M059J (cell line): ENCODE data around the gene NAPA. TPM values are rescaled to one million over a fixed set of nuclear protein-coding genes. Genes with fewer than 3 reads are reported as not detected.

Experiments
- DNase-seq: peaks from one replicate; pipeline ENCODE4 v3.0.0-alpha.2; 2012; ENCODE audit warnings: low read depth
- total RNA-seq: library from RNA; depleted of rRNA; stranded (reverse); fragments of >200 nt; shearing (Covaris generic); gene quantifications from 2 replicates; pipeline ENCODE4 v1.2.3, GENCODE V29; 2014; rRNA removed

Gene NAPA
- total RNA-seq, 1 experiment from 2014 or later, result 211 TPM

DNA sequence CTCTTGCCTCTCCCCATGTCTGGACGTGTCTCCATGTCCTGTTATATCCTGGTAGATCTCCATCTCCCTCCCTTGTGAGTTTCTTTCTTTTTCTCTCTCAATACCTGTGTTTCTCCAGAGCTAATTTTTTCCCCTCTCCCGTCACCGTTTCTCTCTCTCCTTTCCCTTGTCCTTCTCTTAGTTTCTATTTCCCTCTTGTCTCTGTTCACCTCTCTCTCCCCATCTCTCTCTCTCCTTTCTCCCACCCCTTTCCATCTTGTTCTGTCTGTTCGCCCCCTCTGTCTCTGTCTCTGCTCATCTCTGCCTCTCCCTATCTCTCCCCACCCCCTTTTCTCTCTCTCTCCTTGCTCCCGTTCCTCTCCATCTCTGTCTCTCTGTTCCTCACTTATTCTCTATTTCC, 56.2 kb downstream of the NAPA start:
- no peak for DNase-seq

DNA sequence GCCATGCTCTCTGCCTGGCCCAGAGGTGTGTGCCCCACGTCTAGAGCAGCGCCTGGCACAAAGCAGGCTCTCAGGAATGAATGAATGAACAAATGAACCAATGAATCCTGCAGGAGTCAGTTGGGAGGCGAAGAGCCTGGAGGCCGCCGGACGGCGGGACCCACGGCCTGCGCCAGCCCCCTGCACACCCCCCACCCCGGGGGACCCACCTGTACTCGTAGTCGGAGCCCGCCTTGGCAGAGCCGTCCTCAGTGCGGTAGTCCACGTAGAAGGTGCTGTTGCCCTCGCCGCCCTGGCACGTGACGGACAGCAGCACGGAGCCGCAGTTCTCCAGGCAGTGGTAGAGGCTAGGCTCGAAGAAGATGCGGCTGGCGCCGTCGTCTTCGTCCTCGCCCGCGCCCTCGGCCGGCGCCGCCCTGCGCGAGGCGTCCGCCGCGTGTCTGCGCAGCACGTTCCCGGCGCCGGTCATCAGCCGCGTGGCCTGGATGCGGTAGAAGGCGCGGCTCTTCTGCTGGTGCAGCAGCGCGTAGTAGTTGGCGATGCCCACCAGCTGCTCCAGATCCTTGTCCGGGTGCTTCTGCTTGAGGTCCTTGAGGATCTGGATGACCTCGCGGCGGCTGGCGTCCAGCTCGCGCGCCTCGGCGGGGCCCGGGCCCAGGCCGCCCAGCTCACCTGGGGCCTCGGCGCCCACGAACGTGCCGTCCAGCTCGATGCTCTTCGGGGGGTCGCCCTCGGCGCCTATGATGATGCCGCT, 58.0 kb downstream of the NAPA start:
- no peak for DNase-seq

DNA sequence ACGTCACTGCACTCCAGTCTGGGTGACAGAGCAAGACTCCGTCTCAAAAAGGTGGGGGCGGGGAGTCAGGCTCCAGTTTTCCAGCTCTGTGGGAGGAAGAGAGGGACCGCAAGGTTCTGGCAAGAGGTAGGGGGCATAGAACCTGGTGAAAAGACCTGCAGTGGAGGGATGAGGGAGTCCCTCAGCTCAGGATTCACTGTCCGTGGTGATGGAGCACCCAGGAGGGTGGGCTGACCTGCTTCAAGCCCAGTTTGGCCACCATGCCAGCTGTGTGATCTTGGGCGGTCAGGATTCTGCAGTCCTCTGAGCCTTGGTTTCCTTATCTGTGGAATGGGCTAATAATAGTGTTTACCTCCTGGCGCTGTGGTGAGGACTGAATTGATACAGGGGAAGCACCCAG, 64.4 kb downstream of the NAPA start:
- DNase-seq, result no peak

- no peak for DNase-seq
Observed at GRCh38 chr19:47448360-47448727, 66.5 kb downstream of the NAPA start.

DNA sequence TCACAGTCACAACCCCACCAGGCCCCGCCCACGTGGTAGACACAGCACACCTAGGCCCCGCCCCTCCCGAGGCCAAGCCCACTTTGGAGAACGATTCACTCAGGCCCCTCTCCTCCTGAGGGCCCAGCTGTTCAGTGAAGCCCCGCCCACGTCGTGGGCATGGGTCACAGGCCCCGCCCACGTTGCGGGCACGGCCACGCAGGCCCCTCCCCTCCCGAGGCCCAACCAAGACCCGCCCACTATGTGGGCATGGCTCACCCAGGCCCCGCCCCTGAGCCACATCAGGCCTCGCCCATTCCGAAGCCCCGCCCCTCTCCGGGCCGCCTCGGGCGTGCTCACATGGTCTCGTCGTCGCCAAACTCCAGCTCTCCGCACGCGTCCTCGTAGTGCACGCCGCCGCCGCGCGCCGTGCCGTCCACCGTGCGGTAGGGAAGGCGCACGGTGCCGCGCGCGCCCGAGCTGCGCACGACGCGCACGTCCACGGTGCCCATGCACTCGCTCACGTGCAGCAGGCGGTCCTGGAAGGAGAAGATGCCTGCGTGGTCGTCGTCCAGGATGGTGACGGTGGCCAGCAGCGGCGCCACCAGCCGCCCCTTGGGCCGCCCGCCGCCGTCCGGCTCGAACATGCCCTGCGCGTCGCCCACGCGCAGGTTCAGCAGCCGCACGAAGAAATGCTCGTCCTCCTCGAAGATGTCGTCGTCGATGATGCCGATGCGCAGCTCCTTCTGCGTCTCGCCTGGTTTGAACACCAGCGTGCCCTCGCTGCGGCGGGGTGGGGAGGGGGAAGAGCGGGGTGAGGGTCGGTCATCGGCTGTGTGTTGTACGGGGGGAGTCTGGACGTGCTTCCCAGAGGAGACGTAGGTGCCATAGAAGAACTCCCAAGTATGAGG, 67.1 kb downstream of the NAPA start:
- no peak for DNase-seq

- DNase-seq, result no peak
Observed at GRCh38 chr19:47446534-47447469, 68.1 kb downstream of the NAPA start.

DNA sequence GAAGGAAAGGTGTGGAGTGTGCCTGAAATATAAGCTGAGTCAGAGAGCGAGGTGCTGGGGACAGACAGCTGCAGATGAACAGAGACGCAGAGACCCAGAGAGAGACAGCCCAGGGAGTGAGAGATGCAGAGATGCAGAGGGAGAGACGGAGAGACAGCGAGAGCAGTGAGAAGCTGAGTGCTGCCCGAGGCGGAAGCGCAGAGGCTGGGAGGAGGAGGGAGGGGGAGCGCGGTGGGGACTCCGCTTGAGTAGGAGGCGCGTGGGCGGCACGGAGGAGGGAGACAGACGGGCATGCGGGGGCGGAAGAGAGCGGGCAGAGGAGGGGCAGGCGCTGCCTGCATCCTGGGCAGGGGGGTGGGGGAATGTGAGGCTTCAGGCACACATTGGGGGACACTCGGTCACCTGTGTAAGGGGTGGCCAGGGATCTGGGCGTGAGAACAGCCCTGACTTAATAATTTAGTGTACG, 68.9 kb downstream of the NAPA start:
- DNase-seq, result peak; percentile 36

- DNase-seq, result no peak
Observed at GRCh38 chr19:47445527-47445926, 69.3 kb downstream of the NAPA start.

GRCh38 chr19:47444388-47444821, 70.5 kb downstream of the NAPA start:
- DNase-seq, result no peak

- no peak for DNase-seq
Observed at GRCh38 chr19:47443331-47443730, 71.5 kb downstream of the NAPA start.

DNA sequence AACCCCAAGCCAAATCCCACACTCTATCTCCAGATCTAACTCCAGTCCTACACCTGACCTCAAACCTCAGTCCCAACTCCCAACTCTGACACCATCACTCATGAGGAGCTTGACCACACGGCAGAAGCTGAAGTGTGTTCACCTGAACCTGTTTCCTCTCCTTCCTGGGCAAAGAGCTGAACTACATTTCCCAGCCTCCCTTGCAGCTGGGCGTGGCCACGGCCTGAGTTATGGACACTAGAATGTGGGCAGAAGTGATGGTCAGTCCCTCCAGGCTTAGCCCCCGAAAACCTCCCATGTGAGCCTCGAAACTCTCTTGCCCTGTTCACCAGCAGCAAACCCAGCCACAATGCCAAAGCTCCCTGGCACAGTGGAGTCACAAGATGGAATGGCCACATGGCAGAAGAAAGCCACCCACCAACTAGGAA, 76.1 kb downstream of the NAPA start:
- DNase-seq, result no peak

Other genes with a start within 250 kb of the NAPA start
- 1.9 and 6.0 TPM in 2 replicates for gene INAFM1, start 240.2 kb downstream of the NAPA start, total RNA-seq
- gene C5AR1, start 205.2 kb downstream of the NAPA start, total RNA-seq, result 0.05 TPM in 1 of 2 replicates, not detected in the other
- 0.39 and 0.91 TPM in 2 replicates for gene C5AR2, start 182.9 kb downstream of the NAPA start, total RNA-seq
- 10.8 and 16.2 TPM in 2 replicates for gene DHX34, start 165.7 kb downstream of the NAPA start, total RNA-seq
- 3.3 and 5.4 TPM in 2 replicates for gene MEIS3, start 95.5 kb downstream of the NAPA start, total RNA-seq
- gene SLC8A2, start 43.2 kb downstream of the NAPA start, total RNA-seq, result not detected in 2 replicates
- 3.4 and 11.1 TPM in 2 replicates for gene KPTN, start 30.8 kb downstream of the NAPA start, total RNA-seq
- 0.27 TPM in 1 of 2 replicates, not detected in the other for gene ZNF541, start 58.1 kb upstream of the NAPA start, total RNA-seq
- gene BICRA, start 94.1 kb upstream of the NAPA start, total RNA-seq, result 2.7 and 5.3 TPM in 2 replicates
- gene EHD2, start 198.4 kb upstream of the NAPA start, total RNA-seq, result 34.0 and 91.2 TPM in 2 replicates
- gene NOP53, start 230.5 kb upstream of the NAPA start, total RNA-seq, result 19.6 and 31.0 TPM in 2 replicates